Stimulated activated CD4-positive, alpha-beta T cell treated with anti-CD3 and anti-CD28 coated beads, TNF-alpha, amount 100 ng/mL, for 48 hours (primary cell): ENCODE measurements around the gene TCF20.
A peak's percentile ranks its signal among the peaks of the same experiment; 100 is the strongest.

ENCODE experiments used
- DNase-seq, 3 donors: peaks; one replicate each; pipeline ENCODE4 v3.0.0-alpha.2; 2020; ENCODE audit warnings: low read depth in 3 of 3

The TCF20 gene

GRCh38 chr22:42300259-42301076, 30.0 kb upstream of the TCF20 start:
- DNase-seq = no peak

GRCh38 chr22:42299586-42300258, 29.3 kb upstream of the TCF20 start:
- peak in 1 of 3 donors; percentile 39 for DNase-seq

DNA sequence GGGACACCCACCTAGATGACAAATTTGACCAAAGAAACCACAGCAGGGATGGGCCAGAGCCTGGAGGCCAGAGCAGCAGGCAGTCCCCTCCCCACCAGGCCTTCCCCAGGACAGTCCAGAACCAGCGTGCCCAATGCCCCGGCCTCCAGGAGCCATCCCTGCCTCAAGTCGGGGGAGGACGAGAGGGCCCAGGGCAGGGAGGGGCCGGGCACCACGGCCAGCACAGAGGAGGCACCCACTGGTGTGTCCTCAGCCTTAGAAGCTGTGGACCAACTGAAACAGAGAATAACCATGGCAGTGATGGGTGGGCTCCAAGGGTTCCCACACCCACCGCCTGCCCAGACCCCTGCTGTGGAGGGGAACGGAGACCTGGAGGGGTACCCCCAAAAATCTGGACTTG, 28.3 kb upstream of the TCF20 start:
- DNase-seq = no peak

- DNase-seq = no peak
Observed at GRCh38 chr22:42297778-42298177, 27.3 kb upstream of the TCF20 start.

DNA sequence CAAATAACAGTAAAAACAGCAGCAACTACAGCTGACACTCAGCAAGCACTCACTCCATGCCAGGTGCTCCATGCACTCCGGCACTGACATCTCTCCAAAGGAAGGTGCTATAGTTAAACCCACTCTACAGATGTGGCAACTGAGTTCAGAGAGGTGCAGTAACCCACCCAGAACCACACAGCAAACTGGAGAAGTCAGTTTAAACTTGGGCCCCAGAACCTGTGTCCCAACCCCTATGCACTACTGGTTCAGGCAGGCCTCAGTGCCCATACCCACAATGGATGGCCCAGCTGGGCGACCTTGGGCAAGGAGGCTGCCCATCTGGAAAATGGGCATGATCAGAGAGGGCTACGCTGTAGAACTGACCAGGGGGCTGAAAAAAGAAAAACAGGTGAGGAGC, 26.4 kb upstream of the TCF20 start:
- DNase-seq = no peak

GRCh38 chr22:42296381-42296853, 26.0 kb upstream of the TCF20 start:
- DNase-seq = no peak

- no peak for DNase-seq
Observed at GRCh38 chr22:42294034-42294985, 23.9 kb upstream of the TCF20 start.

- no peak for DNase-seq
Observed at GRCh38 chr22:42292732-42293520, 22.5 kb upstream of the TCF20 start.

- DNase-seq = no peak
Observed at GRCh38 chr22:42291287-42291686, 20.8 kb upstream of the TCF20 start.

GRCh38 chr22:42289671-42290541, 19.5 kb upstream of the TCF20 start:
- no peak for DNase-seq

GRCh38 chr22:42288791-42289190, 18.3 kb upstream of the TCF20 start:
- no peak for DNase-seq

DNA sequence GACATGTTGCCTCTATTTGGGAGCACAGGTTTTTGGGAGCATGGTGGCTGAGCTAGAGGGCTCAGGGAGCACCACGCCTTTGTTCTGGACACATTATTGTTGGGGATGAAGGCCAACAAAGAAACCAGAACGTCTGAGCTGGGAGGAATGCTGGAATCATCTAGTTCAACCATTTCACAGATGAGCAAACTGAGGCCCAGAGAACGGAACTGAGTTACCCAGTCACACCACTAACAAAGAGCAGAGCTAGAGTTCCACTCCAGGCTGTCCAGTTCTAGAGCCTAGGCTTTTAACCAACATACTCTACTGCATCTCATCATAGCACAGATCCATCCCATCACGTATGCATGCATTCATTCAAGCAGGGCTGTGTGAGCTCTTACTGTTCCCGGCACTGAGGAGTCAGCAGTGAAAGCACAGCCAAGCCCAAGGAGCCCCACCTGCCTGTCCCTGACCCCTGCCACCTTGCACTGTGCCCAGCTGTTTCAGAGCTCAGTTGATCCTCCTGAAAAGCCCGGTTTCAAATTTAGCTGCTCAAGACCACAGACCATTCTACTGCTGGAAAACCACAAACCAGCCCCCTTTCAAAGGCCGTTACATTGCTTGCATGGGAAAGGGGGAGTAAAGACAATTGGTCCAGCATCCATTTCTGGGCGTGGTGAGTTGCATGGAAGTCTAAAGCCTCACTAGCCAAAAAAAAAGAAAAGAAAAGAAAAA, 16.9 kb upstream of the TCF20 start:
- no peak for DNase-seq

- no peak for DNase-seq
Observed at GRCh38 chr22:42286205-42286604, 15.8 kb upstream of the TCF20 start.

- no peak for DNase-seq
Observed at GRCh38 chr22:42285604-42286003, 15.2 kb upstream of the TCF20 start.

- no peak for DNase-seq
Observed at GRCh38 chr22:42284643-42285181, 14.3 kb upstream of the TCF20 start.

DNA sequence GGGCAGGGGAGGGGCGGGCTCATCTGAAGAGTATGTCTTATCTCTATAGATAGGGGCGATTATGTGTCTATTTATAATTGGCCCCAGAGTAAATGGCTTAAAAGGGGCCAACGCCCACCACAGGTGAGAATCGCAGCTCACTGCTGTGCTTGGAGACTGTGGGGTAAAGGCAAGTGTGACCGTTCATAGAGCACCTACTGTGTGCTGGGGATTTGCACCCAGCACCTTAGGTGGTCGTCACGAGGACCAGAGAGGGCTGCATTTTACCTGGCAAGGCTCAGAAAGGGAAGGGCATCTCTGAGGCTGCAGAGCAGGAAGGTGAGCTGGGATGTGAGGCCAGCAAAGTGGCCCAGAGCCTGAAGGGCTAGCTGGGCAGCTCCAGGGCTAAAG, 13.7 kb upstream of the TCF20 start:
- no peak for DNase-seq

DNA sequence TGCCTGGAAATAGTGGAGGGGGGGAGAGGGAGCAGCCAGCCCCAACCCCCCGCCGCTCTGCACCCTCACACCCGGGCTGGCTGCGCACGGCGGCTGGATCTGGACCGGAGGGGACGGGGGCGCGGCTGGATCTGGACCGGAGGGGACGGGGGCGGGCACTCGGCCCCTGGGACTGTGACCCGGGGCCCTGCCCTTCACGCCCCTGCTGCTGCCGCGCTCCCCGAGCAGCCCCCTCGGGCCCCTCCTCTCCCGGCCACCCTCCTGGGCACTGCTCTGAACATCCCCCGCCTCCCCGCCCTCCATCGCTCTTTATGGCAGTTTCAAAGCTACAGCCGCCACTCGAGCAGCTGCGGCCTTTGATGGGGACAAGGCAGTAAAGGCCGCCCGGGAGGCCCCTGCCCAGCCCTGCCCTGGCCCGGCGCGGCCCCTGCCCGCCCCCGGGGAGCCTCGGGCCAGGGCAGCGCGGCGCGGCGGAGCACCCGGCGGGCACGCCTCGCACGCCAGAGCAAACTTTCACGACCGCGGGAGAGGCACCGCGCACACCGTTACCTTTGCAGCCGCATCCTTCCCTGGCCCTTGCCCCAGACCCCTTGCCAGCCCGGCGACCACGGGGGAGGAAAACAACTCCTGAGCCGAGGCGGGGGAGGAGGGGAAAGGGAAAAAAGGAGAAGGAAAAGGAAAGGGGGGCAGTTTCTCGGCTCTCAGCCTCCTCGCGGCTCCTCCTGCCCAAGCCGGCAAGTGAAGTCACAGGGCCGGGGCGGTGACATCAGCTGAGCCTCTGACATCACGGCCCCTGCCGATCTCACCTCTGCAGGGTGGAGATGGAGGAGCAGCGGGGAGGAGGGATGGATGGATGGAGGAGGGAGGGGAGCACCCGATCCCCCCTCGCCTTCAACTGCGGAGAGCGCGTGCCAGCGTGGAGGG, 13.1 kb upstream of the TCF20 start:
- peak in 2 of 3 donors; percentile 21 to 39 for DNase-seq

- no peak for DNase-seq
Observed at GRCh38 chr22:42282943-42283277, 12.5 kb upstream of the TCF20 start.
